B cell (primary cell): ENCODE measurements around the gene ASB2. TPM values are rescaled to one million over a fixed set of nuclear protein-coding genes. Genes with fewer than 3 reads are reported as not detected.

Experiments used
- ATAC-seq: fragments of 200-7000 bp; cut with Tn5 transposase; one replicate; pipeline ENCODE4 v1.10.0; 2021; ENCODE audit warnings: low read depth, mild to moderate bottlenecking, moderate number of reproducible peaks, moderate library complexity
- CTCF ChIA-PET: fragments of 350-600 bp; sonication (Branson Sonifier 250); formaldehyde crosslinking; loops from one replicate; lab custom pipeline; 2021; ENCODE audit warnings: antibody characterized with exemption, inconsistent platforms; lab: Charles Lee
- POLR2A ChIA-PET: fragments of 350-600 bp; sonication (Branson Sonifier 250); formaldehyde crosslinking; loops from one replicate; lab custom pipeline; 2021; ENCODE audit warnings: antibody characterized with exemption; lab: Charles Lee
- DNase-seq: peaks from one replicate; pipeline ENCODE4 v3.0.0; 2013
- H2AFZ ChIP-seq: 2 replicates; pipeline ENCODE4 v1.6.1; 2012; ENCODE audit warnings: mild to moderate bottlenecking, low read depth, low read length; ENCODE audit not compliant: insufficient read depth, poor library complexity, severe bottlenecking
- H3K27ac ChIP-seq, 2 donors: 1 replicate in 1 of 2; 2 replicates in 1 of 2; pipeline ENCODE4 v1.5.1; 2012 to 2013; ENCODE audit warnings: low read length in 2 of 2, mild to moderate bottlenecking in 2 of 2, moderate library complexity in 1 of 2
- H3K27me3 ChIP-seq, 4 experiments: fragments of 200-600 bp in 1 of 4; sonication (generic) in 1 of 4; replicated peaks in 1 of 4; 1 replicate in 2 of 4; 2 replicates in 2 of 4; pipeline versions ENCODE4 v1.6.1 to v1.7.0; 2013 to 2016; ENCODE audit warnings: low read length in 3 of 4, mild to moderate bottlenecking in 2 of 4, mixed read lengths in 1 of 4, moderate library complexity in 1 of 4; ENCODE audit not compliant: insufficient read depth in 4 of 4, control insufficient read depth in 3 of 4; ENCODE audit errors: control extremely low read depth in 1 of 4
- H3K36me3 ChIP-seq, 2 experiments: replicated peaks in 1 of 2; 1 replicate in 1 of 2; 2 replicates in 1 of 2; pipeline versions ENCODE4 v1.6.1 to v1.7.1; 2013; ENCODE audit warnings: low read length in 1 of 2; ENCODE audit not compliant: insufficient read depth in 2 of 2, control insufficient read depth in 1 of 2; ENCODE audit errors: control extremely low read depth in 1 of 2, extremely low read depth in 1 of 2
- H3K4me1 ChIP-seq, 2 donors: fragments of 200-600 bp in 1 of 2; sonication (generic) in 1 of 2; 1 replicate in 1 of 2; 2 replicates in 1 of 2; pipeline versions ENCODE4 v1.5.1 to v1.6.1; 2013 to 2017; ENCODE audit warnings: low read length in 2 of 2; ENCODE audit not compliant: control insufficient read depth in 2 of 2, insufficient read depth in 2 of 2
- H3K4me2 ChIP-seq: replicated peaks from 2 replicates; pipeline ENCODE3; 2012; ENCODE audit warnings: mild to moderate bottlenecking, low read depth, low read length; ENCODE audit not compliant: poor library complexity, severe bottlenecking
- H3K4me3 ChIP-seq, 5 experiments: fragments of 200-600 bp in 1 of 5; sonication (generic) in 1 of 5; 1 replicate in 3 of 5; 2 replicates in 2 of 5; pipeline versions ENCODE4 v1.5.1 to v1.7.0; 2011 to 2016; ENCODE audit warnings: low read length in 4 of 5, mild to moderate bottlenecking in 4 of 5, low read depth in 2 of 5, control low read depth in 1 of 5, moderate library complexity in 1 of 5; ENCODE audit not compliant: insufficient read depth in 1 of 5; ENCODE audit errors: control extremely low read depth in 1 of 5, extremely low read depth in 1 of 5
- H3K79me2 ChIP-seq: fragments of 200-600 bp; sonication (generic); one replicate; pipeline ENCODE4 v1.6.0; 2016; ENCODE audit warnings: low read length; ENCODE audit not compliant: control insufficient read depth, insufficient read depth
- H3K9ac ChIP-seq: fragments of 200-600 bp; sonication (generic); 2 replicates; pipeline ENCODE4 v1.6.1; 2017; ENCODE audit warnings: mild to moderate bottlenecking, low read length, moderate library complexity
- H3K9me3 ChIP-seq, 3 donors: one replicate each; pipeline versions ENCODE4 v1.6.1 to v1.7.1; 2013; ENCODE audit warnings: low read length in 2 of 3; ENCODE audit not compliant: control insufficient read depth in 2 of 3, insufficient read depth in 1 of 3; ENCODE audit errors: control extremely low read depth in 1 of 3
- H4K20me1 ChIP-seq: 2 replicates; pipeline ENCODE4 v1.6.0; 2012; ENCODE audit warnings: mild to moderate bottlenecking, low read length; ENCODE audit not compliant: insufficient read depth, control insufficient read depth, poor library complexity, severe bottlenecking
- H3K27ac Mint-ChIP-seq: one replicate; pipeline ENCODE4 v1.8.0; 2021; ENCODE audit warnings: mixed read lengths
- H3K27me3 Mint-ChIP-seq: one replicate; pipeline ENCODE4 v1.8.0; 2021; ENCODE audit warnings: mixed read lengths
- H3K4me1 Mint-ChIP-seq: one replicate; pipeline ENCODE4 v1.8.0; 2021; ENCODE audit warnings: mixed read lengths
- H3K4me3 Mint-ChIP-seq: one replicate; pipeline ENCODE4 v1.8.0; 2021; ENCODE audit warnings: mixed read lengths
- H3K9me3 Mint-ChIP-seq: one replicate; pipeline ENCODE4 v1.8.0; 2022; ENCODE audit warnings: mixed read lengths; ENCODE audit not compliant: insufficient read depth
- EZH2 ChIP-seq: IDR thresholded peaks from 2 replicates; pipeline ENCODE4 v1.6.1; 2012; ENCODE audit warnings: borderline replicate concordance, low read depth, mild to moderate bottlenecking, moderate library complexity, low read length; ENCODE audit not compliant: insufficient read depth, poor library complexity, severe bottlenecking
- WGBS: methylation state at CpG from one replicate; pipeline ENCODE4 v1.1.5; 2013; ENCODE audit warnings: missing lambda C conversion rate; ENCODE audit not compliant: insufficient coverage; 5-methylcytosine and 5-hydroxymethylcytosine counted together
- intact Hi-C: fragments of 100-400 bp; cut with micrococcal nuclease; formaldehyde crosslinking; loops from one replicate; pipeline ENCODE4 v1.10.0; 2022
- polyA plus RNA-seq: library from polyadenylated mRNA; depleted of rRNA; stranded (reverse); fragments of >200 nt; gene quantifications from 2 replicates; pipeline ENCODE4 v1.2.3, GENCODE V29; 2012
- total RNA-seq, 2 donors: library from RNA; stranded (reverse); fragments of 120-200 nt in 1 of 2; gene quantifications; 1 replicate in 1 of 2; 2 replicates in 1 of 2; pipeline versions ENCODE4 v1.2.3 to v1.2.4, GENCODE V29; 2013 to 2022
- TF ChIP-seq, protein P1 (sequence below): fragments of 200-600 bp; IDR thresholded peaks from one replicate; pipeline ENCODE4 v1.8.0; 2022; ENCODE audit warnings: antibody characterized with exemption, mild to moderate bottlenecking

The ASB2 gene
- total and polyA plus RNA-seq, 2 donors (not counting 1 experiment from before 2014, with no cell fraction given) = 1.5 to 2.7 TPM

DNA sequence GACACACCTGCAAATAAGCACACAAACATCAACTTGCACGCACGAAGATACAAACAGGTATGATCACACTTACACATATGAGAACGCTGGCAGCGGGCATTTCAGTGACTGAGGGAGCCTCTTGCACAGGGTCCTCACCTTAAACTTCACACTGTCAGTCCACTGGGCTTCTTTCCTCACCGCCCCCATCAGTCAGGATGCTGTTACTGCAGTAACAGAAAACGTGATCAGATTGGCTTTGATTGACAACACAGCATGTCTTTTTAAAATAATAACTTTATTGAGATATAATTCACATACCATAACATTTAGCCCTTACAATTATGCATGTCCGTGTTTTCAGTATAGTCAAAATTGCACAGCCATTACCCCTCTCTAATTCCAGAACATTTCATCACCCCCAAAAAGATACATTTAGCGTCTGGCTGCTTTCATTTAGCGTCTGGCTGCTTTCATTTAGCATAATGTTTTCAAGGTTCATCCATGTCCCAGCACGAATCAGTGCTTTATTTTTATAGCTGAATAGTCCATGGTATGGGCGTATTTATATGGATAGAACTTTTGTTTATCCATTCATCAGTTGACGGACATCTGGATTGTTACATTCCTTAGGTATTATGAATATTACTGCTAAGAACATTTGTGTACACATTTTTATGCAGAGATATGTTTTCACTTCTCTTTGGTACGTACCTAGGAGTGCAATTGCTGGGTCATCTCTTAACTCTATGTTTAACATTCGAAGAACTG lies 29.1 kb upstream of the ASB2 start:
- Mint-ChIP-seq H3K4me1 (peaks cover 4% of the 10 kb centered on the region), H3K27ac (no peak overlapping the region), H3K27me3 (peaks cover 51% of the 10 kb centered on the region), H3K4me3 (no peak overlapping the region), H3K9me3 (no peaks in the 10 kb centered on the region)
- Histone ChIP-seq H3K9me3 (peaks cover 0 to 7% (median 0%) of the 10 kb centered on the region in 3 donors), H3K27ac (no peak overlapping the region), H3K36me3 (no peaks in the 10 kb centered on the region), H3K4me2 (no peak overlapping the region), H4K20me1 (no peaks in the 10 kb centered on the region), H3K4me1 (peaks cover 4 to 6% of the 10 kb centered on the region in 2 donors), H3K4me3 (no peak overlapping the region), H3K79me2 (no peaks in the 10 kb centered on the region), H2AFZ (no peak overlapping the region), H3K9ac (no peak overlapping the region), H3K27me3 (peaks cover 0 to 40% (median 15%) of the 10 kb centered on the region in 4 experiments)
- DNase-seq (peak; percentile 29), ATAC-seq (peak; percentile 36)
- ChIA-PET CTCF (interaction anchor here (0.9 to 12.8 kb wide), 5 partner anchors 31 to 82 kb away, joined by 3 to 367 read pairs (median 7); no protein-coding TSS in a partner anchor), POLR2A (no interaction called here)
- intact Hi-C loops = no loop called here
- 70% methylated on average over 4 of the region's 14 CpGs for WGBS
- no peak for TF ChIP-seq EZH2
- TF ChIP-seq, protein P1, sequence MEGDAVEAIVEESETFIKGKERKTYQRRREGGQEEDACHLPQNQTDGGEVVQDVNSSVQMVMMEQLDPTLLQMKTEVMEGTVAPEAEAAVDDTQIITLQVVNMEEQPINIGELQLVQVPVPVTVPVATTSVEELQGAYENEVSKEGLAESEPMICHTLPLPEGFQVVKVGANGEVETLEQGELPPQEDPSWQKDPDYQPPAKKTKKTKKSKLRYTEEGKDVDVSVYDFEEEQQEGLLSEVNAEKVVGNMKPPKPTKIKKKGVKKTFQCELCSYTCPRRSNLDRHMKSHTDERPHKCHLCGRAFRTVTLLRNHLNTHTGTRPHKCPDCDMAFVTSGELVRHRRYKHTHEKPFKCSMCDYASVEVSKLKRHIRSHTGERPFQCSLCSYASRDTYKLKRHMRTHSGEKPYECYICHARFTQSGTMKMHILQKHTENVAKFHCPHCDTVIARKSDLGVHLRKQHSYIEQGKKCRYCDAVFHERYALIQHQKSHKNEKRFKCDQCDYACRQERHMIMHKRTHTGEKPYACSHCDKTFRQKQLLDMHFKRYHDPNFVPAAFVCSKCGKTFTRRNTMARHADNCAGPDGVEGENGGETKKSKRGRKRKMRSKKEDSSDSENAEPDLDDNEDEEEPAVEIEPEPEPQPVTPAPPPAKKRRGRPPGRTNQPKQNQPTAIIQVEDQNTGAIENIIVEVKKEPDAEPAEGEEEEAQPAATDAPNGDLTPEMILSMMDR = peak; percentile 74

DNA sequence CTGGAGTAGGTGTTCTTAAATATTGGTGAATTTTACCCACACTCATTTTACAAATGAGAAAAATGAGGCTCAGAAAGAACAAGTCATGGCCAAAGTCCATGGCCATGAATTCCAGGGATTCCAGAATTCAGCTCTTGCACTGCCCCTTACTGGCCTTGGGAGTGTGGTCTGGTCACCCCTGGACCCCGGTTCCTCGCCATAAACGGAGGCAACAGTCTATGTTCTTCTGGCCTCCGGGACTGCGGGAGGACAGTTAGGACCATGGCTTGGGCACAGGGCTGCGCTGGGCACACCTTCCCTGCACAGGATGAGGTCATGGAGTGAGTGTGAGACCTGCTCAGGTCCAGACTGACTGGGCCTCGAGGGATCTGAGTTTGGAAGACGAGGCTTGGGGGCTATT lies 27.6 kb upstream of the ASB2 start:
- H3K27ac Mint-ChIP-seq = no peak overlapping the region
- Histone ChIP-seq H3K9me3 (peaks cover 0 to 7% (median 0%) of the 10 kb centered on the region in 3 donors), H3K27me3 (peaks cover 0 to 30% (median 12%) of the 10 kb centered on the region in 4 experiments), H3K36me3 (no peaks in the 10 kb centered on the region), H2AFZ (no peak overlapping the region), H3K79me2 (no peaks in the 10 kb centered on the region), H3K27ac (no peak overlapping the region), H3K9ac (no peak overlapping the region), H3K4me3 (no peak overlapping the region), H3K4me1 (peaks cover 4 to 6% of the 10 kb centered on the region in 2 donors), H4K20me1 (no peaks in the 10 kb centered on the region), H3K4me2 (no peak overlapping the region)
- POLR2A ChIA-PET = no interaction called here
- TF ChIP-seq, protein P1 = no peak
- no peak for TF ChIP-seq EZH2
- intact Hi-C loops = loop anchor here (5.0 kb wide), 1 partner anchor 347 kb away; no protein-coding TSS in a partner anchor
- no peak overlapping the region for H3K4me3 Mint-ChIP-seq
- peaks cover 52% of the 10 kb centered on the region for H3K27me3 Mint-ChIP-seq
- 92% methylated on average over 8 of the region's 8 CpGs for WGBS
- H3K4me1 Mint-ChIP-seq = peaks cover 4% of the 10 kb centered on the region
- no peaks in the 10 kb centered on the region for H3K9me3 Mint-ChIP-seq
- ATAC-seq (no peak), DNase-seq (no peak)
- CTCF ChIA-PET = interaction anchor here (0.5 to 12.8 kb wide), 6 partner anchors 18 to 65 kb away, joined by 3 to 367 read pairs (median 6); no protein-coding TSS in a partner anchor
